GM21528 (cell line): ENCODE data around the gene SLC9A3.

Experiments used
- ATAC-seq: cut with Tn5 transposase; IDR thresholded peaks from one replicate; pipeline ENCODE4 v1.9.1; 2021; ENCODE audit warnings: mild to moderate bottlenecking, moderate library complexity; ENCODE audit not compliant: unreplicated experiment, low FRiP score

SLC9A3 gene

DNA sequence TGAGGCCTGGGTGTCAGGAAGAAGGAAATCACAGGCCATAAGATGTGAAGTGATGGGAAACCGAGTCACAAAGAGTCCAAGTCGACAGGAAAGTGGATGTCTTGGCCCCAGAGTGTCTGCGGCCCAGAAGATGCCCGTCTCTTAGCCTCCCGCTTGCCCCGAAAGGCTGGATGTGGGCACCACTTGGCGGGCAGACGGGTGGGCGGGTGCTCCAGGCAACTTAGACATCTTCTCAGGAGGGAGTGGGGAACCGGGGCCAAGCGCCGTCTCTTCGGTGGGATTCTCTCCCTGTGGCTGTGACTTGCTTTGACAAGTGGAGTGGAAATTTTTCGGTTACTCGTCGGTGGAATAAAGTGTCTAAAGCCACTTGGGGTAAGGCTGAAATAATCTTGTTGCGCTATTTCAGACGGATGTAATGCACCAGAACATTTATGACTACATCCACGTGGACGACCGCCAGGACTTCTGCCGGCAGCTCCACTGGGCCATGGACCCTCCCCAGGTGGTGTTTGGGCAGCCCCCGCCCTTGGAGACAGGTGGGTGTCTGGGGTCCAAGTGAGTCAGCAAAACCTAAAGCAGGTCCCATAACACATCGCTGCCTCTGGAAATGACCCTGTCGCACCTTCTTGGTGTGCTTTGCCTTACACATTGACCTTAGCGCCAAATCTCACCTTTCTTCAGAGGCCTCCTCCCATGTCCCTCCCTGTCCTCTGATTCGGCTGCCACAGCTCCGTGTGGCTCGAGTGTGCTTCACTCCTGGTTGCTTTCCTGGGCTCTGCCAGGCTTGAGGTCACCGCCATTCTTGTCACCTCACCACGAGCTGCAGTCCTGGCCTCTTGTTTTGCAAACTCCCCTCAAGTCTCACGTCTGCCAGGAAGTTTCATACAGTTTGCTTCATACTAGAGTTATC lies 101.7 kb downstream of the SLC9A3 start:
- no peak for ATAC-seq

DNA sequence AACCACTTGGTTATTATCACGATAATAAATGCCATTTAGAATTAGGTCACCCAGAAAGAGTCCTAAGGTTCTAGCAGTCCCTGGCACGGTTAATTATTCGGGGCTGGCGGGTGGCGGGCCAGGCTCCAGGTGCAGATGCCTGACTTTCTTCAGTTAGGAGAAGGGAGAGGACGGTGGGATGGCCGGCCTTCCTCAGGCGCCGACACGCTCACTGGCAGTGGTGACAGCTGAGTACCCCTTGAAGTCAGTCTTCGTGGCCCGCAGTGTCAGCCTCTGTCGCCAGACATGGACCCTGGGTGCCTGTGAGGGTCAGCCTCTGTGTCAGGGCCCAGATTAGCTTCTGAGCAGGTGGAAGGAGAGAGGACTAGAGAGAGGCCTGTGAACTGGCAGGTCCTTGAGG lies 102.3 kb downstream of the SLC9A3 start:
- no peak for ATAC-seq

DNA sequence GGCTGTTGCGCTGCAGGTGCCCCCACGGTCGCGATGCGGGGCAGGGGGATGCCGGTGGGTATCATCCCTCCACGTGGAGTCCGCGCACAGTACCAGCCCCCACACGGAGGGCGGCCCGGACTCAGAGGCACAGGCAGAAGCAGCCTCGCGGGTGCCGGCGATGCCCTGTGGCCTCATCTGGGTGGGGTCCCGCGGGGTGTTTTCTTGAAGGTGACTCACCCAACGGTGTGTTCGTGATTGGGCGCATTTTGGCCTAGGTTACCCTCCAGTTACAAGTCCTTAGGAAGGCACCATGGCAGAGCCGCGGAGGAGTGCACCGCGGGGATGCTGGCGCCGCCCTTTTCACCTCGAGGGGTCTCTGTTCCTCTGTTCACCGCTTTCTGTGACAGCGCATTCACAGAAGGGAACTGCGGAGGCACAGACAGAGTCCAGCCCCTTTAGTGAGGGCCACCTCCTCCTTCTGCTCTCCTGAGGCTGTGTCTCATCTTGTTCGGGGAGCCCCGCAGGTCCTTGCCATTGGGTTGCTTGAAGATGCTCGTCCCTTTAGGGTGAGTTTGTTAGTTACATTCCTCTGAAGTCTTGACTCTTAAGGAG lies 102.9 kb downstream of the SLC9A3 start:
- ATAC-seq: no peak

DNA sequence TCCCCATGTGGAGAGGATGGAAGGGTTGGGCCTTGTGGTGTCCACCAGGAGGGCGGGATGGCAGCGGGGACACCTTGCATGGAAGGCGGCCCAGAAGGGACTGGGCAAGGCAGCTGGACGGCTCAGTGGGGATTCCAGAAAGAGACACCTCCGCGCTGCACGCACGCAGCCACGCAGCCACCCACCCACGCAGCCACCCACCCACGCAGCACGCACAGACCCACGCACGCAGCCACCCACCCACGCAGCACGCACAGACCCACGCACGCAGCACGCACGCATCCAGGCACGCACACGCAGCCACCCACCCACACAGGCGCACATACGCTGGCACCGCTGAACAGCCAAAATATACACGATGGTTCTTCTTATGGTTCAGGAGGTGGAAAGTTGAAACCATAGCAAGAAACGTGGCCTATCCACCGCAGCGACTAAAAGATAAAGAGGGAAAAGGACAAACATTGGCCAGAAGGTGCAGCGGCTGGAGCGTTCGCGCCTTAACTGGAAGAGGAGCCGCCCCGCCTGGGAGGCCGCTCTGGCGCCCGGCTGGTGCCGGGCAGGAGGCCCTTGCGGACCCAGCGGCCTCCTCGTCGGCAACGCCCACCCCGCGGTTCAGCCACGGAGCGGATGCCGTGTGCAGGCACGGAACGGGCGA lies 103.5 kb downstream of the SLC9A3 start:
- no peak for ATAC-seq
